Esophagus muscularis mucosa (tissue), 4 donors: ENCODE results near the gene MLLT3. TPM values are rescaled to one million over a fixed set of nuclear protein-coding genes. Genes with fewer than 3 reads are reported as not detected.

ENCODE experiments used
- DNase-seq: peaks from one replicate; pipeline ENCODE4 v3.0.0-alpha.2; 2017; ENCODE audit errors: extremely low spot score
- H3K27ac ChIP-seq, 4 donors: fragments of 200-600 bp; sonication (generic); replicated peaks in 1 of 4; 1 replicate in 3 of 4; 2 replicates in 1 of 4; pipeline ENCODE4 v1.5.1; 2016 to 2019; ENCODE audit warnings: mild to moderate bottlenecking in 1 of 4
- H3K27me3 ChIP-seq, 4 donors: fragments of 200-600 bp; sonication (generic); one replicate each; pipeline versions ENCODE4 v1.5.1 to v1.6.0; 2016 to 2019
- H3K36me3 ChIP-seq, 4 donors: fragments of 200-600 bp; sonication (generic); one replicate each; pipeline ENCODE4 v1.5.1; 2016 to 2019
- H3K4me1 ChIP-seq, 4 donors: fragments of 200-600 bp; sonication (generic); one replicate each; pipeline ENCODE4 v1.5.1; 2016 to 2019
- H3K4me3 ChIP-seq, 4 donors: fragments of 200-600 bp; sonication (generic); 1 replicate in 2 of 4; 2 replicates in 2 of 4; pipeline ENCODE4 v1.5.1; 2016 to 2019; ENCODE audit warnings: mild to moderate bottlenecking in 4 of 4, moderate library complexity in 1 of 4
- H3K9me3 ChIP-seq, 4 donors: fragments of 200-600 bp; sonication (generic); 1 replicate in 3 of 4; 2 replicates in 1 of 4; pipeline ENCODE4 v1.5.1; 2016 to 2019
- EP300 ChIP-seq: sonication (generic); formaldehyde crosslinking; IDR thresholded peaks from one replicate; pipeline ENCODE4 v1.6.1; 2017; ENCODE audit warnings: antibody characterized with exemption
- POLR2A ChIP-seq: fragments of 450-650 bp; IDR thresholded peaks from one replicate; pipeline ENCODE4 v1.6.1; 2017; ENCODE audit warnings: antibody characterized with exemption, moderate library complexity, mild to moderate bottlenecking, low read depth
- POLR2AphosphoS5 ChIP-seq, 2 donors: sonication (generic); formaldehyde crosslinking; IDR thresholded peaks; one replicate each; pipeline ENCODE4 v1.6.1; 2017; ENCODE audit warnings: antibody characterized with exemption in 2 of 2
- WGBS: methylation state at CpG from one replicate; pipeline ENCODE4 v1.1.5; 2018; 5-methylcytosine and 5-hydroxymethylcytosine counted together
- intact Hi-C: fragments of 100-400 bp; cut with DNase I; formaldehyde crosslinking; loops from one replicate; pipeline ENCODE4 v1.15.1; 2023
- total RNA-seq, 4 donors: library from RNA; depleted of rRNA; stranded (reverse); fragments of >200 nt; gene quantifications; one replicate each; pipeline versions ENCODE4 v1.1.0 to v1.2.1, GENCODE V29; 2016
- TF ChIP-seq, protein P1 (sequence below), 3 experiments: fragments of 200-600 bp in 2 of 3; fragments of 450-650 bp in 1 of 3; sonication (generic) in 2 of 3; IDR thresholded peaks; one replicate each; pipeline ENCODE4 v1.5.1; 2017 to 2019; ENCODE audit warnings: antibody characterized with exemption in 3 of 3, mild to moderate bottlenecking in 2 of 3, moderate library complexity in 1 of 3

The MLLT3 gene
- total RNA-seq, 4 donors from 2014 or later = 14.1 to 30.7 (median 18.0) TPM

GRCh38 chr9:20599195-20599594 lies 23.1 kb downstream of the MLLT3 start:
- 86% methylated on average over 3 of the region's 3 CpGs for WGBS
- Histone ChIP-seq H3K27me3 (no peaks in the 10 kb centered on the region), H3K4me1 (peaks cover 21 to 61% (median 51%) of the 10 kb centered on the region in 4 donors), H3K36me3 (no peaks in the 10 kb centered on the region), H3K27ac (no peak overlapping the region), H3K4me3 (no peak overlapping the region), H3K9me3 (no peaks in the 10 kb centered on the region)
- no peak for TF ChIP-seq EP300
- no peak for TF ChIP-seq POLR2A
- TF ChIP-seq, protein P1, sequence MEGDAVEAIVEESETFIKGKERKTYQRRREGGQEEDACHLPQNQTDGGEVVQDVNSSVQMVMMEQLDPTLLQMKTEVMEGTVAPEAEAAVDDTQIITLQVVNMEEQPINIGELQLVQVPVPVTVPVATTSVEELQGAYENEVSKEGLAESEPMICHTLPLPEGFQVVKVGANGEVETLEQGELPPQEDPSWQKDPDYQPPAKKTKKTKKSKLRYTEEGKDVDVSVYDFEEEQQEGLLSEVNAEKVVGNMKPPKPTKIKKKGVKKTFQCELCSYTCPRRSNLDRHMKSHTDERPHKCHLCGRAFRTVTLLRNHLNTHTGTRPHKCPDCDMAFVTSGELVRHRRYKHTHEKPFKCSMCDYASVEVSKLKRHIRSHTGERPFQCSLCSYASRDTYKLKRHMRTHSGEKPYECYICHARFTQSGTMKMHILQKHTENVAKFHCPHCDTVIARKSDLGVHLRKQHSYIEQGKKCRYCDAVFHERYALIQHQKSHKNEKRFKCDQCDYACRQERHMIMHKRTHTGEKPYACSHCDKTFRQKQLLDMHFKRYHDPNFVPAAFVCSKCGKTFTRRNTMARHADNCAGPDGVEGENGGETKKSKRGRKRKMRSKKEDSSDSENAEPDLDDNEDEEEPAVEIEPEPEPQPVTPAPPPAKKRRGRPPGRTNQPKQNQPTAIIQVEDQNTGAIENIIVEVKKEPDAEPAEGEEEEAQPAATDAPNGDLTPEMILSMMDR (IDR thresholded peaks at IDR 0.05) = no peak
- TF ChIP-seq POLR2AphosphoS5 (IDR thresholded peaks at IDR 0.05) = no peak
- DNase-seq = no peak
- intact Hi-C loops = no loop called here

DNA sequence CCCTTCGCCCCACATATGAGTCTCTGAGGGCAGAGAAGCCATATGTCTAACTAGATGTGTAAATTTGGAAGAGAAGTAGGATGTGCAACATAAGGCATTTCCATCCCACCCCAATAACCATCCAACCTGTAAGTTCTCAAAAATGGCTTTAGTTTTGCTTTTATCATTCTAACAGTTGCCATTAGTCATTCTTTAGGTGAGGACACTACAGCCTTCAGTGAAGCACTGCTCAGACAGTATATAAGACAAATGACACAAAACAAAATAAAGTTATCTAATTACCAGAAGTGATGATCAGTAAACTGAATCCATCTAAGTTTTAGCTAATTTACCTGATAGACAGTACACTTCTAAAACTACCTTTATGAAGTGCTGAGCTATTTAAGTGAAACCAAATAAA lies 23.9 kb downstream of the MLLT3 start:
- intact Hi-C loops = no loop called here
- Histone ChIP-seq H3K27ac (no peak overlapping the region), H3K4me3 (no peak overlapping the region), H3K4me1 (peaks cover 15 to 61% (median 50%) of the 10 kb centered on the region in 4 donors), H3K27me3 (no peaks in the 10 kb centered on the region), H3K9me3 (no peaks in the 10 kb centered on the region), H3K36me3 (no peaks in the 10 kb centered on the region)
- DNase-seq = no peak
- 100% methylated on average over 1 of the region's 1 CpG for WGBS
- no peak for TF ChIP-seq POLR2A
- TF ChIP-seq EP300 = no peak
- no peak for TF ChIP-seq POLR2AphosphoS5 (IDR thresholded peaks at IDR 0.05)
- TF ChIP-seq, protein P1 (IDR thresholded peaks at IDR 0.05) = no peak

GRCh38 chr9:20597862-20598261 lies 24.4 kb downstream of the MLLT3 start:
- Histone ChIP-seq H3K9me3 (no peaks in the 10 kb centered on the region), H3K4me1 (peaks cover 14 to 61% (median 50%) of the 10 kb centered on the region in 4 donors), H3K4me3 (no peak overlapping the region), H3K27me3 (no peaks in the 10 kb centered on the region), H3K36me3 (no peaks in the 10 kb centered on the region), H3K27ac (no peak overlapping the region)
- intact Hi-C loops = no loop called here
- no peak for DNase-seq
- no peak for TF ChIP-seq EP300
- no peak for TF ChIP-seq POLR2A
- TF ChIP-seq, protein P1 (IDR thresholded peaks at IDR 0.05) = no peak

DNA sequence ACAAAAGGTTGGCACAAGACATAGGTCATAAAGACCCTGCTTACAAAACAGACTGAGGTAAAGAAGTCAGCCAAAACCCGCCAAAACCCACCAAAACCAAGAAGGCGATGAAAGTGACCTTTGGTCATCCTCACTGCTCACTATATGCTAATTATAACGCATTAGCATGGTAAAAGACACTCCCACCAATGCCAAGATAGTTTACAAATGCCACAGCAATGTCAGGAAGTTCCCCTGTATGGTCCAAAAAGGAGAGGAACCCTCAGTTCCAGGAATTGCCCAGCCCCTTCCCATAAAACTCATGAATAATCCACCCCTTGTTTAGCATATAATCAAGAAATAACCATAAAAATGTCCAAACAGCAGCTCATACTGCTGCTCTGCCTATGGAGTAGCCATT lies 27.7 kb downstream of the MLLT3 start:
- H3K27ac ChIP-seq = no peak overlapping the region
- no peak overlapping the region for H3K4me3 ChIP-seq
- 90% methylated on average over 3 of the region's 3 CpGs for WGBS
- DNase-seq = no peak
- H3K9me3 ChIP-seq = no peaks in the 10 kb centered on the region
- no peaks in the 10 kb centered on the region for H3K36me3 ChIP-seq
- TF ChIP-seq, protein P1 (IDR thresholded peaks at IDR 0.05) = no peak
- no peak for TF ChIP-seq POLR2AphosphoS5 (IDR thresholded peaks at IDR 0.05)
- TF ChIP-seq EP300 = no peak
- no peak for TF ChIP-seq POLR2A
- H3K4me1 ChIP-seq = peaks cover 5 to 49% (median 31%) of the 10 kb centered on the region in 4 donors
- intact Hi-C loops = no loop called here
- H3K27me3 ChIP-seq = no peaks in the 10 kb centered on the region

DNA sequence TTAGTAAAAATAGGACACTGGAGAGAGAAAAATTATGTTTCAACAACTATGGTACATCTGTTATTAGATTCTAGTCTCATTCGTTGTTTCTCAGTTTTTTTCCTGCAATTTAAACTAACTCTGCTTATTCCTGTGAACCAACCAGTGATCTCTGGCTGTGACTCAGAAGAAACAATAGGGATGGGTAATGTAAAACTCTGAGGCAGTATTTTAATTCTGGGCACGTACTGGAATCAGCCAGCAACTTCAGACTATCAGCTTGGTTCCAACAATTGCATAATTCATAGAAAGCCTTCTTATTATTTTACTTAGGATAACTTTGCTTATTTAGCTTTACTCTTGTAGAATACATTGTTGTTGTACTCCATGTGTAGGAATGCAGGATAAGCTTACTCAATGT lies 28.8 kb downstream of the MLLT3 start:
- H3K27ac ChIP-seq = no peak overlapping the region

More for the DNA sequence above, 28.8 kb downstream of the MLLT3 start:
- Histone ChIP-seq H3K36me3 (no peaks in the 10 kb centered on the region), H3K4me1 (peaks cover 5 to 42% (median 28%) of the 10 kb centered on the region in 4 donors), H3K27me3 (no peaks in the 10 kb centered on the region), H3K4me3 (no peak overlapping the region), H3K9me3 (no peaks in the 10 kb centered on the region)
- TF ChIP-seq POLR2A (no peak), POLR2AphosphoS5 (IDR thresholded peaks at IDR 0.05) (no peak), EP300 (no peak)
- TF ChIP-seq, protein P1 (IDR thresholded peaks at IDR 0.05) = no peak
- DNase-seq = no peak
- intact Hi-C loops = no loop called here
- 42% methylated on average over 2 of the region's 2 CpGs for WGBS
